CD4-positive, alpha-beta T cell treated with Interleukin-4 for 4 hours (primary cell): ENCODE results near the gene NDUFB10.
"Not testable (repeated sequence)": the region's sequence is repeated elsewhere in the genome, so short reads cannot be mapped to it uniquely, and the experiment has no call there.

ENCODE experiments used
- DNase-seq: peaks from one replicate; pipeline ENCODE4 v3.0.0-alpha.2; 2020

NDUFB10 gene

DNA sequence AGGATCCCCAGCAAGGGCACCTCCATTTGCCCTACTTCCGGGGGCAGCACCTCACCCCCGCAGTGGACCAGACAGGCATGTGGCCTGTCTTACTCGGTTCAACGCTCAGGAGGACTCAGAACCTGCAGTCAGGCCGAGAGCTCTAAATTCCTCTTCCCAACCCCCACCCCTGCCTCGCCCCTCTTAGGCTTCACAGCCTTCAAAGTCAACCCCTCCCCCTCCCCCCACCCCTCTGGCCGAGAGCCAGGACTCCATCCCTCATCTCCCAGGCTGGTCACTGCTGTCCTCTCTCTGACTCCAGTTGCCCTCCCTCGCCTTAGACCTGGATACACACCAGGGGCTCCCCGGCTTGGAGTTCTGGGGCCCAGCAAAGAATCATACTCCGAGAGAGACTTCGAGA, 33.1 kb upstream of the NDUFB10 start:
- DNase-seq = no peak

DNA sequence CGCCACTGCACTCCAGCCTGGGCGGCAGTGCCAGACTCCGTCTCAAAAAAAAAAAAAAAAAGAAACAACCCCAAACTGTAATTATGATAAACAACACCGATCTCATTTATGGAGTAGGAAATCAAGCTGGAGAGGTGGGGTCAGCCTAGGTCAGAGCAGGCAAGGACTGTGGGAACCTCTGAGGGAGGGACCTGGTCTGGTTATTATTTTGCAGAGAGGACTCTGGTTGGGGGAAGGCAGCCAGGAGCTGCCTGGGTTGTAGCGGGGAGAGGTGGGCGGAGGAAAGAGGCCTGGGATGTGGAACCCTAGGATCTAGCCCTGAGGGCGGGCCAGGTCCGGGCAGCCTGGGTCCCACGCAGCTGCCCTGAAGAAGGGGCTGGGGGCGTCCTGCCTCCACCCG, 30.2 kb upstream of the NDUFB10 start:
- DNase-seq = no peak

DNA sequence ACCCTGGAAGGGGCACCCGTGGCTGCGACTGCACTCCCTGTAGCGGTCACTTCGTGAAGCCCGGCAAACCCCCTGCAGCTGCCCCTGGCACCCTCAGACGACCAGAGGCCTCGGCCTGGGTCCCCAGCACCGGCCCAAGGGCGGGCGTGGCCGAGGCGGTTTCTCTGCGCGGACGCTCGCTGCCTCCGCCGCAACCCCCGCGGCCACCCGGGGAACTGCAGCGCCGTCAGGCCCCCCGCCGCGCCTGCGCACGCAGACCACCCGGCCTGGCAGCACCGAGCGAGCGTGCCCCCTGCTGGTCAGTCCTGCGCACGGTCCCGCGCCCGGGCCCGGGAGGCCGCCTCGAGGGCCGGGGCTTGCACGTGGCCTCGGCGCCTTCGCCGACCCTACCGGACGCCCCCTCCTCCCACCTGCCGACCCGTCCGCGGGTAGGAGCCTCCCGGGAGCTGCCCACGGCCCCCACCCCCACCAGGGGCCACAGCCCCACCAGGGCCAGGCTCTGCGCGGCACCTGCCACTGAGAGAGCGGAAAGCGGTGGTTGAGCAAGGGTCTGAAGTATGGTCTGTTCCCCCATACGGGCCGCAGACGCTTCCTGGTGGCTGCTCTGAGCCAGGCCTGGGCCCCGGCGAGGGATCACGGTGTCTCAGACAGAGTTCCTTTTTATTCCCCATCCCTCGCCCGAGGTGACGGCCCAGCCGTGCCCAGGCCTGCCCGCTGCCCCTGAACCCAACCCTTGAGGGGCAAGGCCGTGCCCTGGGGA, 29.6 kb upstream of the NDUFB10 start:
- peak; percentile 84 for DNase-seq

DNA sequence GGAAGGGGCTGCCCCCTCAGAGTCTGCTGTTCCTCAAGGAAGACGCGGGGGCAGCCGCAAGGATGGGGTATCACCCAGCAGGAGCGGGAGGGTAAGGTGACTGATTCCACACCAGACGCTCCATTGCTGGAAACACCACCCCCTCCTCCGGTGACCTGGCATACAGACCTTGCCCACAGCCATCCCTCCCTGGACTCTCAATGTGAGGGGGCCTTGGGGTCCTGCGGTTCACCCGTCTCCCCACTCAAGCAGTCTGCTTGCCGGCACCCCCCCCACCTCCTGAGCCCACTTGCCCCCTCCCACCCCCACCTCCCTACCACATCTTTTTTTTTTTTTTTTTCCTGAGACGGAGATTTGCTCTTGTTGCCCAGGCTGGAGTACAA, 29.0 kb upstream of the NDUFB10 start:
- DNase-seq = no peak

DNA sequence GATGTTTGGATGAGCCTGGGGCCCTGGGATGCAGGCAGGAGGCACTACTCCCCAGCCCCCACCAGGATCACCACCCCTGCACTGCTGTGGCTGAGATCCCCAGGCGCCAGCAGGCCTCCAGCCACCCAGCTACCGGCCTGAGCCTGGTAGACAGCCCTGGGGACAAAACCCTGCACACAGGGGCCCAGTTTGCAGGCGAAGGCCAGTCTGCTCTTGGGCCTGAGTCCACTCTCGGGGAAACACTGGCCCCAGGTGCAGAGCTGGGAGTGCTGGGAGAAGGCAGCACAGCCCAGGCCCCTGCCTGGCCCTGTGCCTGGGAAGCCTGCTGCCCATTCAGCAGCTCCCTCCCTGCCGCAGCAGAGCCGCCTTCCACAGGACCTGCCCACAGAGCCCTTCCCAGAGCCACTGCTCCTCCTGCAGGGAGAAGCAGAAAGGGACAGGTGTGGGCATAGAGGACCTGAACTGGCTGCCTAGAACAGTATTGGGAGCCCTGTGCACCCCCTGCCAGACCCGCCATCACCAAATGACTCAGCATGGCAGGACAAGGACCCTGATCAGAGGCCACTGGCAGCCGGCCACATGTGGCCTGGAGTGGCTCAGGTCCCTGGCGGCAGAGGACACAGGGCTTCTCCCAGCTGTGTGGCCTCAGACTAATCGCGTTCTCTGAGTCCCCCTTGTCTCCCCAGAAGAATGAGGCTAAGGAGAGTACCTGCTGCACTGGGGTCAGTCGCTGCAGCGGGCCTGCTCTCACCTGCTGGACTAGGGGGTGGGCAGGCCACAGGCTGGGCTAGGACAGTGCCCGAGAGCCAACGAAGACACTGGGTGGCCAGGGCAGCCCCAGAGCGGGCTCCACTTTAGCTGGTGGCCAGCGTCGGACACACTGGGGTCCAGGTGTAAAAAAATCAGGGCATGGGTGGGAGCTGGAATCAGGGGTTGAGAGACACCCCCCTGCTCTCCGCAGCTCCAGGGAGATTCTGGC, 27.0 kb upstream of the NDUFB10 start:
- DNase-seq = no peak

DNA sequence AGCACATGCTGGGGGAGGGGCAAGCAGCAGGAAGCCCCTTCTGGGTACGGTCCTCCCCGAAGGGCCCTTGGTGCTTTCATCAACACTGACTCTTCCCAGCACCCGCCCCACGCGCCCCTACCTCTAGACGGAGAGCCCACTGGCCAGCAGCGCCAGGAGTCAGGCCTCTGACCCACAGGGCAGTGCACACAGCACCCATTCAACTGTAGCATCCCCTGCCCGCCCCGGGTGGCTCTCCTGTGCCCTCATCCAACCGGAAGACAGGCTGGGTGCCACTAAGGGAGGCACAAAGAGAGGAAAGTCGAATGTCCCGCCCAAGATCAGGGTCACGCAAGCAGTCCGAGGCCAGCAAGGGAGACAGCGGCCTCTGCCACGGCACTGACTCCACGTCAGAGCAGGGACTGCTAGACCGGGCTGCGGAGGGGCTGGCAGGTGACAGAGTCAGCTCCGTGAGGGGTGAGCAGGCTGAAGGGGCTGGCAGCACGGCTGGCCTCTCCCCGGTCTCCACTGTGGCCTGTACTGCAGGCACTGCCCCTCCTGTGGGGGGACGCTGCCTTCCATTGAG, 26.2 kb upstream of the NDUFB10 start:
- DNase-seq = no peak

DNA sequence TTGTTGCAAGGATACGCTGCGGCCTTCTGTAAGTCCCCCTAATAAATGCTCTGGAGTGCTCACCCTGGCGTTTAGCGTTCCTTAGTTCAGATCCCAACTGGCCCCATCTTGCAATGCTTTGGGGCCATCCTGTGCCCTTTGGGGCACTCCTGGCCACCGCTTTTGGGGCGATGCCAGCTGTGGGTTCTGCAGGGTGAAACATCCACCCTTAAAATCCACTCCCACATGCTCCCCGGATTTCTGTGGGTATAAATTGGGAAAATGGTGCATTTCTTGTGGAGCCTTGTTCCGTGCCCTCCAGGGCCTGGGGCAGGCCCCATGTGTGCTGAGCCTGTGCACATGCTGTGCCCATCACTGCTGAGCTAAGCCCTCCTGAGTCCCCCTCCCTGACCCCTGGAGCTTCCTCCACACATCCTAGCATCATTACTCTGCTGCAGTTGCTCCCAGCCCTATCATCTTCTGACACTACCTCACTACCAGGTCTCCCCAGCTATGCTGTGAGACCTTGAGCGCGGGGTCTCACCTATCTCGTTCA, 22.3 kb upstream of the NDUFB10 start:
- DNase-seq = no peak

DNA sequence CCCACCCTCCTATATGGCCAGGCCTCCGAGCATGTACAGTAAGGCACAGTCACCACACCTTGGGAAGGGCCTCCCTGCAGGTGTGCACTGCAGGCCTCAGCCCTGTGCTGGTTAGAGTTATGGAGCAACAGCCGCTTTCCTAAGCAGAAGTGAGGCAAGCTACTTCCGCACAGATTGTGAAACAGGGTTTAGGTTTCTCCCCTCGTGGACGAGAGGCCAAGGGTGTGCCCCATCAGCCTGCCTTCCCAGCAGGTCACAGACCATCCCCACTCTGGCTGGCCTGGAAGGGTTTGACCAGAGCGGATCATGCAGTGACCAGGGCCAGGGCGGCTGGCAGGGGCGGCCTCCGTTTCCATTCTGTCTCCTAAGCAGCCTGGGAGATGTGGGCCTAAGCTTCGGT, 21.0 kb upstream of the NDUFB10 start:
- no peak for DNase-seq

DNA sequence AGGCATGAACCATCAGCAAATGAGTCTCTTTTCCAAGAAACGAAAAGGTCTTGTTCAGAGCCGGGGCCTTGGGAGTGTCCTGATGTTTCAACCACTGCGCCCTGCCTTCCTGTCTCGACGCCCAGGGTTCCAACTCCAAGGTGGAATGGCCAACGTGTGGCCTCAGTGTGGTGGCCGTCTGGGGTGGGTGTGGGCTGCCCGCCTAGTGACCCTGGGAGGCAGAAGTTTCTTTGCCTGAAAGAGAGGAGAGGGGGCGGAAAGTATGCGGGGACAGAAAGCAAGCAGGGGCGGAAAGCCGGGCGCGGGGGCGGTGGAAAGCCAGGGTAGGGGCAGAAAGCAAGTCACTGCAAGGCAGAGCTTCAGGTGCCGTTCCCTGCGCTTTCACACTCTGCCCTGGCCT, 20.4 kb upstream of the NDUFB10 start:
- no peak for DNase-seq

DNA sequence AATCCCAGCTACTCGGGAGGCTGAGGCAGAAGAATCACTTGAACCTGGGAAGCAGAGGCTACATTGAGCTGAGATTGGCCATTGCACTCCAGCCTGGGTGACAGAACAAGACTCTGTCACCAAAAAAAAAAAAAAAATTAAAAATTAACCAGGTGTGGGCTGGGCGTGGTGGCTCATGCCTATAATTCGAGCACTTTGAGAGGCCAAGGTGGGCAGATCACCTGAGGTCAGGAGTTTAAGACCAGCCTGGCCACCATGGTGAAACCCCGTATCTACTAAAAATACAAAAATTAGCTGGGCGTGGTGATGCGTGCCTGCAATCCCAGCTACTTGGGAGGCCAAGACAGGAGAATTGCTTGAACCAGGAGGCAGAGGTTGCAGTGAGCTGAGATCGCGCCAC, 19.5 kb upstream of the NDUFB10 start:
- DNase-seq = not testable (repeated sequence)

DNA sequence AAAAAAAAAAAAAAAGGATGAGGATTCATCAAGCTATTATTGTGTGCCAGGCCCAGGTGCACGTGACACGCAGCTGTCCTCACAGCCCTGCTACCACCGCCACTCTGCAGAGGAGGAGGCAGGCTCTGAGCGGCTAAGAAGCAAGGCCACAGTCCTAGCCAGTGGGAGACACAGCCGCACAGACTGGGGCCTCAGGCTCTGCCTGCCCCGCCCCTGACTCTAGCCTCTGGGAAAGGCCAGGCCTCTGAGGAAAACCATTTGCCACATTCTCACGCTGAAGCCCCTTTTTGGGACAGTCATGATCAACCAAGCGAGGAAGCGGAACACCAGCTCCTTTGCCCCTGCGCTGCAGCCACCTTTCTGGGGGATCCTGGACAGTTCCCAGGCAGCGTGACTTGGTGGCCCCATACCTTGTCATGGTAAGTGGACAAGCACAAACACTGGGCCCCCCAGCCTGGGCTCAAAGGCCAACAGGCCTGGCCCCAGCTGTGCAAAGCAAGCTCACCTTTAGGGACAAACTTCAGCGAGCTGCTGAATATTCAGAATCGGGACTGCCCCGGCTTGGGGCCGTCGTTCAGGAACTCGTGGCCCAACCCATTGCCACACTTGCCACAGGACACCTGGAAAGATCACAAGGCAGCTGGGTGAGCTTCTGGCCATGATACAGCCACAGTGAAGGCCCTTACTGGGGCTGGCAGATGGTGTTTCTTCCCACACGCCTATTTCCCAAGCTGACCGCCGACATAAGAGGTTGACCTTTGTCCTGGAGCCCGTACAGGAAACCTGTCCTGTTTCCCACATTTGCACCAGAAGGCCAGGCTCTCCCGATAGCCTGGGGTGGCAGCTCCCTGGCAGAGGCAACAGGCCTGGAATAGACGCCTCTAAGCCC, 18.8 kb upstream of the NDUFB10 start:
- no peak for DNase-seq

DNA sequence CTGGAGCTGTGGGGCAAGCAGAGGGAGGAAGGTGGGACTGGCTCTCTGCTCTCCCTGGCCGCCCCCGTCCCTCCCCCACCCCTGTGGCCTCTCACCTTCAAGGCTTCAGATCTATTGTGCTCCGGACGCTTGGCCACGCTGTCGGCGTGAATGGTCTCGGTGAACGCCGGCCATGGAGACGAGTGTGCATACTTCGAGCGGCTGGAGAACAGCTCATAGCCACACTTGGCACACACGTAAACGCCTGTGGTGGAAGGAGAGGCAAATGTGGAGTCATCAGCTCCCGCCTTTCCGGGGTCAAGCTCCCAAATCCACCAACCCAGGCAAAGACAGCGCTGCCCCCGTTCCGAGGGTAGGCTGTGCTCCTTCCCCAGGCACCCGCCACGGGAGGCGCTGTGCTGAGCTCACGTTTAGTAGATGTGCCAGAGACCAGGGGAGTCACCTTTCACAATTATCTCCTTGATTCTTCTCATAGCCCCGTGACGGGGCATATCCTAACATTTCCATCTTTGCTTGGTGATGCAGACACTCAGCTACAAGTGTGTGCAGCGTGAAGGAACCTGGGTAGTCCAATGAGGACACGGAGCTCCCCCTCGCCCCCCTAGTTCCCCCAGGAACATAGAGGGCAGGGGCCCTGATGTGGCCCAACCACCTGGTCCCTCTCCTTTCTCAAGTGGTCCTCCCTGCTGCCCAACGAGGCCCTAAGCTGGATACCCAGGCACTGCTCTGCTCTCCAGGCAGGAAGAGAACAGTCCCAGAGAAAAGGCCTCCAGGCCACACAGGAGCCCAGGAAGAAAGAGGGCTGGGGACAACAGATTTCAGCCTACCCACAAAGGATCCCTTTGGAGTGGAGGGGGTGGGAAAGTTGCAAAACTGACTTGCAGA, 17.9 kb upstream of the NDUFB10 start:
- DNase-seq = no peak

DNA sequence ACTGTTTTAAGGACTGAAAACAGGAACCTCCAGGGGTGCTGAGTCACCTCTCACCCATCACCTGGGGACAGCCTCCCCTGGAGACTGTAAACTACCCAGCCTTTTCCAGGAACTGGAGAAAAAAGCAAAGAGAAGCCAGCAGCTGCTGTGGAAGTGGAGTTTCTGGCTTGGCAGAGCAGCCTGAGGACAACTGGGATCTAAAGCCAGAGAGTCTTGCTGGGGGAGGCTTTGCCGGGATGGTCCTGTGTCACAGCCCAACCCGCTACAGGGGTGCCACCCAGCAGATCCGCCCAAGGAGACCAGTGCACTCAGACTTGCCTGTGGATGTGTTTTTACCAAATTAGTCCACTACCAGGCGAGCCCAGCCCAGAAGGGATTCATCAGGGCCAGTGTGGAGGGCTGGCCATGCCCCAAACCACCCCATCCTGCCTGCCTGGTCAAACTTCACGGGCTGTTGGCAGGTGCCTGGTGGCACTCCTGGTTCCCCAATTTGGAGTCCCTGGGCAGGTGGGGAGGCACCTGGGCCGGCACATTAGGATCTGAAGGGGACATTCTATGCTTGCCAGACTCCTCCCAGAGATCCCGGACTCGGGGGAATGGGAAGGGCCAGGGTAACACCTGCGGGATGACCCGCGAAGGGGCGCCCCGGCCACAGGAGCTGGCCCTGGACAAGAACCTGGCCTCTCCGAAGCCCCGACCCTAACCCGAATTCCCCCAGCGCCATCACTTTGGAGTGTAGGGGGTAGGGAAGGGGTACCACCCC, 17.1 kb upstream of the NDUFB10 start:
- no peak for DNase-seq

DNA sequence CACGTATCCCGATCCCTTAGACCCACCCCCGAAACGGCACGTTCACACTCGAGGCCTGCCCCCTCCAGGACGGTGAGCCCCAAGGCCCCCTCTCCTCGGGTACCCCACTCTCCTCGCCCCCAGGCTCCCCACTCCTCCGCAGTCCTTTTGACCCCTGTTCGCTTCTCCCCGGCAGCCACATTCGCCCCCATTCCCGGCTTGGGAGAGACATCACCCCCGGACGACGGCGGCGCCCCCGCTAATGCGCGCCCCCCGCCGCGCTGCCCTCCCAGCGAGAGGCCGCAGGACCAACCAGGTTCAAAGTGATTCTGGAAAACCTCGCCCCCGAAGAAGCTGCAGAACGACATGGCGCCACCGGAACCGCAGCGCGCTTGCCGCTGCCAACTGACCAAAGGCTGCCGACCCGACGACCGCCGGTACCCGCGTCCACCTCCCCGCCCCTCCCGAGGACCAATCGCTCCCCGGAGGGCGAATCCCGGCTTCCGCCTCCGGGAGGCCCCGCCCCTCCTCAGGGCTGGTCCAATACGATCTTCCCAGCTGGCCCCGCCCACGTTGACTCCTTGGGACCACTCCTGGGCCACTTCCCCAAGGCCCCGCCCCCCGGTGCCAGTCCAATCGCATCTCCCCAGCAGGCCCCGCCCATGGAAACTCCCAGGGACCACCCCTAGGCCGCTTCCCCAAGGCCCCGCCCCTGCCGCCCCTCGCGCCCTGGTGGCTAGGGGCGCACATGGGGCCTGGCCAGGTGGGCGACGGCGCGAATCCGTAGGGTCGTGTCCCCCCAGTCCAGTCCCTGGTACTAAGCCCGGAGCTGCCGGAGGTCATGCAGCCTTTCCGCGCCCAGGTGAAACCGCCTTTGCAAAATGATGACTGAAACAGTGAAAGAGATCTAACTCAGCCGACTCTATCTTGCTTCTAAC, 16.3 kb upstream of the NDUFB10 start, which contains the start of gene MSRB1:
Gene MSRB1 (minus strand): TSS at position 390 of the 917 bp plus-strand sequence. CDS start 43 bp downstream, at position 347.
- peak; percentile 97 for DNase-seq

DNA sequence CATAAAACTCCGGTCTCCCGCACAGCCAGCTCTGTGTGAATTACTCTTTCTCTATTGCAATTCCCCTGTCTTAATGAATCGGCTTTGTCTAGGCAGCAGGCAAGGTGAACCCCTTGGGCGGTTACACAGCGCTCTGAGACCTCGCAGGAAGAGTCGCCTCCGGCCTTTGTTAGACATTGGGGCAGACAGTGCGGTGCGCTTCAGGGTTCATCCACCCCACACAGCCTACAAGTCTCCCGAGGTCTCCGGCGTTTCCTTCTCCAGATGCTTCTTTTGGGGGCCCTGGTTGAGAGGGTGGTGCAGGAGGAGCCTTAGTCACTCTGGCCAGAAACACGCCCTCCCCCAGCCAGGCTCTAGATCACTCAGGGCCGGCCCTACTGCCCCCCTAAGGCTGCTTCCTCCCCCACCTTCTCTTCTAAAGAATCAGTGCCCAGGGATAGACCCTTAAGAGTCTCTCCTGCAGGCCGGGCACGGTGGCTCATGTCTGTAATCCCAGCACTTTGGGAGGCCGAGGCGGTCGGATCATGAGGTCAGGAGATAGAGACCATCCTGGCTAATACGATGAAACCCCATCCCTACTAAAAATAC, 14.6 kb upstream of the NDUFB10 start:
- DNase-seq = no peak

DNA sequence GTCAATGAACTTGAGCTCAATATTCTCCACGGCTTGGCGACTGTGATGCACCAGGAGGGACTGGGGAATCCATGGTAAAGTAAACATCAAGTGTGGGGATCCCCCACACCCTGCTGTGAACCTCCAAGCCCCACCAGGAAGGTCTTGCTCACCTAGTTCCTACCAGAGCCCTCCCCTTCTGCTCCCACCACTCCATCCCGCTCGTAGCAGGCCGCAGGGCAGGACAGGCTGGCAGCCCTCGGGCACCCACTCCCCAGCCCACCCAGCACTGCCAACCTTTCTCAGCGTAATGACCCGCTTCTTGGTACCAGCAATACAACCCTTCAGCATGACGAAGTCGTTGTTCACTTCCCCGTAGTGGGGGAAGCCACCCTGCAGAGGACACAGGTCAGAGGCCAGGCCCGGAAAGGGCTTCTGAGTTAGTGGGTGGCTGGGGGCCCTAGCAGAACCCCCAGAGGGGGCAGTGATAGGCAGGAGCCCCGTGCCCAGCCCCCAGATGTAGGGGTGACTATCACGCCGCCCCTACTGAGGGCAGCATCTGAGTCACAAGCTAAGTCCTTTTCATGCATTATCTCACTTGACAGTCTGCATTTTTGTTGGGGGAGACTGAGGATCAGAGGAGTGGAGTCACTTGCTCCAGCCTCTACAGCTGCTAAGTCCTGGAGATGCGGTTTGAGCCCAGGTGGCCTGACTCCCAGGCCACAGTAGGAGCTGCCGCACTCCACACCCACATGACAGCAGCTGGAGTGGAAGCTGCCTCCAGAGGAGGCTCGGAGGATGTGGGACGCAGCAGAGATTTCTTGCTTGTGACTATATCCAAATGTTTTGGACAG, 13.6 kb upstream of the NDUFB10 start:
- DNase-seq = no peak

DNA sequence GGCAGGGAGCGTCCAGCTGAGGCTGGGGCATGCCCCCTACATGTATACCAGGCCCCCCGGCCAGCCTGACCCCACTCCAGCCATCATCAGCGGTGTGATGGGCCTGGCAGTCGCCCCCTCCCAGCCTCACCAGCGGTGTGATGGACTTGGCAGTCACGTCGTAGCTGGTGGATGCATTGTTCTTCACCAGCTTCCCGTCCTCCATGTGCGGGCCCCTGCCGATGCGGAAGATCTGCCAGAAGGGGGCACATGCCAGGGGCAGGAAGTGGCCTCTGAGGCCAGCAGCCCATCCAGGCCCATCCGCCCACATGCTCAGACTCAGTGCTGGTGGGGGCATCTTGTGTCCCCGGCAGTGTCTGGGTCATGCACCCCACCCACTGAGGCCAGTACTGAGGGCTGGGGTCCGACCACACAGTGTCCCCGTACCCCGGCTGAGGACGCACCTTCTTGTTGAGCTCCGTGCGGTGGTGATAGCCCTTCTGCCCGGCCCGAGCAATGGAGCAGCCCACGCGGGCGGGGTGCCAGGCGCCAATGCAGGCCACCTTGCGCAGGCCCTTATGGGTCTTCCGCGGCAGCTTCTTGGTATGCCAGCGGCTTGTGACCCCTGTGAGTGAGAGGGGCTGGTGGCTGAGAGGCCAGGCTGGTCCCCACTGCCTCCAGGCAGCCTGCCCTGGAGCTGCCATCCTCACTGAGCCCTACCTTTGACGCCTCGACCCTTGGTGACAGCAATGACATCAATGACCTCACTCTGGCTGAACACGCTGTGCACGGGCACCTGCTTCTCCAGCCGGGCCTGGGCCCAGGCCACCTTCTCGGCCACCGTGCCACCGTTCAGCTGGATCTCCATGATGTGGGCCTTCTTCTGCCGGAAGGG, 12.6 kb upstream of the NDUFB10 start:
- DNase-seq = no peak
